ENCODE results near the gene TMEM185B.

The TMEM185B gene

DNA sequence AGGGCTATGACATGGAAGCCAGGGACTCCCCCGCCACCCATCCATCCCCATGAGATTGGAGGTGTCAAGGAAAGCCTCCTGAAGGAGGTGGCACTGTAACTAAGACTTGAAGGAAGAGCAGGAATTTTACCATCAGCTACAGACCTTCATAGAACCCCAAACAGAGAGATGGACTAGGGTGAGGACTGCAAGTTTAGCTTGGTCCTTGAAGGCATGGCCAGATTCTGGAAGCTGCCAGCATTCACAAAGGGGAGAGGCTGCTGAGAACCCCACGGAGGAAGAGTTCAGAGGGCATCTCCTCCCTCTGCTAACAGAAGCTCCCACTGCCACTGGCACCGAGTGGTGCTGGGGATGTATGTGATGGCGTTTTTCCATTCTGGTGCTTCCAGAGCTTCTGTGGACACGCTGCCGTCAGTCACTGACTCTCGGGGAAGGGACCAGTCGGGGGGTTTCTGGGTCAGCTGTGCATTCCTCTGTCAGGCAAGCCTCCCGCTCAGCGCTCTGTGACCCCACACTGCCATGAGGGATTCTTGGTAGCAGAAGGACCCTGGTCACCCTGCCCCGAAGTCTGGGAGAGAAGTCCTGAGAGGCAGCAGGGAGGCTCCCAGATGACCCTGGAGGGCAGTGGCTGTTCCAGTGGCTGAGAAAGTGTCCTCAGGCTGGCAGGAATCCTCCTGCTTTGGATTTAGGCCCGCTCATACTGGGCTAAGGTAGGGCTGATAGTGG, 18.1 kb downstream of the TMEM185B start:
- DNase-seq: no peak

DNA sequence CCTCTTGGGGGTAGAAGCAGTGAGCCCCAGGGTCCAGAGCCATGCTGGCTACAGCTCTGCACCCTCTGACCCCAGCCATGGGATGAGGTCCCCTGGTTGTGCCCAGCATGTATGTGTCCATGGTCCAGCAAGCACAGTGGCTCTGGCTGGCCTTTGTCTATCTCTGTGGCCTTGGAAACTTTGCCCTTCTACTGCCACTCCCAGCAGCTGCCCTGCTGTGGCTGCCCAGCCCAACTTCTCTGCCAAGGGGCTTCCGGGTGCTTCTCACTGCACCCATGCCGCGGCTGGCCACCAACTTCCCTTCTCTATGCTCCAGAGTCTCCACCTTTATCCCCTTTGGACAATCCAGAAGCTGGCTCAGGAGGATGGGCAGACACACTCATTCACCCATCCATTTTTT, 18.8 kb downstream of the TMEM185B start:
- DNase-seq: no peak

DNA sequence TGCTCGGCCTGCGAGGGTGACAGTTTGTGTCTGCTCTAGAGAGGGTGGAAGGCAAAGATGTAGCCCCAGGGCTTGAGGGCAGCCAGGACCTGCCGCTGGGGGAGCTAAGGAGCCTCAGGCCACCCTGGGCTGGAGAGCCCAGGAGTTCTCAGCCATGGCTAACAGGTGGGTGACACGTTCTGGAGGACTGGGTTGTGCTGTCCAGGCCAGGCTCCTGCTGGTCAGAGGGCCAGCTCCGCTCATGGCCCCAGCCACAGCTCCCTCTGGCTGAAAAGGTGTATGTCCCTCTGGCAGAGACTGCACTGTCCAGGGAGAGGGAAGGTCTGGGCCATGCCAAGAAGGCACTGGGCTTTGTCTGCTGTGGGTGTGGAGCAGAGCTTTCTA, 19.2 kb downstream of the TMEM185B start:
- DNase-seq: peak in 1 of 2 experiments; percentile 20

- no peak for DNase-seq
These were observed 19.8 kb downstream of the TMEM185B start for GRCh38 chr2:120203251-120204021.

GRCh38 chr2:120199817-120200459, 23.3 kb downstream of the TMEM185B start:
- peak in 1 of 2 experiments; percentile 9 for DNase-seq

GRCh38 chr2:120195553-120195952, 27.6 kb downstream of the TMEM185B start:
- DNase-seq: no peak

- DNase-seq: no peak
These were observed 30.9 kb downstream of the TMEM185B start for GRCh38 chr2:120192280-120192679.

DNA sequence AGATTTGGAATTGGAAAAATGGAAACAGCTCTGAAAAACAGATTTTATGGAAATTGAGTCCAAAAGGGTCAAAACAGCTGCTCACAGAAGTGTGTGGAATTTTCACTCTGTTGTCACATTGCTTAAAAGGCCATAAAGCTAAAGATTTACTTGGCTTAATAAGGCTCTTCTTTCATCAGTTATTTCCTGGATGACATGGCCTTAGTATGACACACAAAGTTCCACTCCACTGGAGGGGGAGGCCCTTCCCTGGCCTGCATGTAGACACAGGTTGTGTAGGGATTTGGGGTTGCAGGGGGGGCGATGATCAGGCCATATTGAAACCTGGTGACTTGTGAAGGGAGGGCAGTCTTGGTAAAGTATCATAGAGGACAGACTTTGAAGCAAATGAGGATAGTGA, 34.0 kb downstream of the TMEM185B start:
- DNase-seq: no peak

- DNase-seq: no peak
These were observed 41.1 kb downstream of the TMEM185B start for GRCh38 chr2:120182019-120182560.

DNA sequence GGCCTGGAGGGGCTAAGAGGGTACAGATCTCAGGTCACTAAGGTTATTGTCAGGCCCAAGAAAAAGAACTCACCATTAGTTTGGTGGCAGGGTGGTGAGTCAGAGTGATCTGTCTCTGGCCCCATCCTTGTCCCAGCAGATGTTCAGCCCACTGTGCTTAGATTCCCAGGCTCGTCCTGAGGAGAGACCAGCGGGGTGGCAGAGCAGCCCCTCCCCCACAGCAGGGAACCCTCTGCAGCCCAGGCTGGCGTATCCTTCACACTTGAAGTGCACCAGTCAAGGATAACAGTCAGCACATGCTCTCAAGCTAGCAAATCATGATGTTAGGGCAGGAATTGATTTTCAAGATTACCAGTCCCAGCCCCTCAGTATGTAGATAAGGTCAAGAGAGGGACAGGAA, 43.1 kb downstream of the TMEM185B start:
- no peak for DNase-seq

DNA sequence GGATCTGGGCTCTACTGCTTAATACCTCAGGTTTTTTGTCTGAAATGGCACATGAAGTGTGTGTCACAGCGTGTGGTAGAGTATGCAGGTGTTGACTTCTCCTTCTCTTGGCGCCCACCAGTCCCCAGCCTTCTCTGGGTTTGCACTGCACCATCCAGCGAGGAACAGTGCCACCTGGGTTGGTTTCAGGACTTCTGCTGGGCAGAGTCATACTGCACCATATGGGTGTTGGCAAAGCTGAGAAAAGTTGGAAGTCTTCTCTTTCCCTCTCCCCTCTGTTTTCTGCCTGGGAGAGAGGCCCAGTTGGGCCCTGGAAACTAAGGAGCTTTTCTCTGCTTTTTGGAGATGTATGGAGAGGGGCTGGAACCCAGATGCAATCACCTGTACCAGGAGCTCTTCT, 43.8 kb downstream of the TMEM185B start:
- DNase-seq: no peak

DNA sequence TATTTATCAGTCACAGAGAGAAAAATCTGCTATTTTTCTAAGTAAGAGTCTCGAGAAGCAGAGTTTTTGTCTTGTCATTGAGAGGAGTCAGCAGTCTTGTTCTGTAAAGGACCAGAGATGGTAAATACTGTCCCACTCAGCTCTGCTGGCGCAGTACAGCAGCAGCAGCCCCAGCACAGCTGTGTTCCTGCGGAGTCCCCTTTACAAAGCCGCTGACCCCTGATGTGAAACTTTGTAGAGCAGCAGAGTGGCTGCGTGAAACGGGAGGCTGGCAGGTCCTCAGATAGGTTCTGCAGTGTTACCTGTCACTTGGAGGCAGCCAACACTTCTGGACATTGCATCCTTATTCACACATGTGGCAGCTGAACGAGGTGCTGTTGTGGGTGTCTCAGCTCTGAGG, 45.2 kb downstream of the TMEM185B start:
- no peak for DNase-seq

DNA sequence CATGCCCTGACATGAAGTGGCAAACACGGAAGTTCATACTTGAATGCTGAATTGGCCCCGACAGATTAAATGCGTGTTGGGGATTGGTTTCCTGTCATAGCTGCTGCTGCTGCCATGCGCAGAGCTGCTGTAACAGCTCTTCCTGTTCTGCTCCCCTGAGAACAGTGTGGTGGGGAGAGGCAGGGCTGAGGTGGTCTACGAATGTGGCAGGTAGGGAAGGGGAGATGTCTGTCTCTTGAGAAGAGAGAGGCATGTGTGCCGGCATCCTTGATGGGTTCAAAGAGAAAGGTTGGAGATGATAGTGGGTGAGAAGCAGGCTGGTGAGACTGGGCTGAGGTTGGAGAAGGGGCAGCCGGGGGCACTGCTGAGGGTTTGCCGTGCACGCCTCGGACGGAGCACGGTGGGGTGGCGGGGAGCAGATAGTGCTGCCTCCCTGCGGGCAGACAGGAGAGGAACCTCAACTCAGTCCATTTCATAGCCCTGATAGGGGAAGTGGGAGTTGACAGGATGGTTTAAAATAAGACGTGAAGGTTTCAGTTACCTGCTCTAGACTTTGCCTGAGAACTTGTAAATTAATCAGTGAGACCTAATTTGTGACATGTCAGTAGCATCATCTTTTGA, 46.1 kb downstream of the TMEM185B start:
- no peak for DNase-seq

- no peak for DNase-seq
These were observed 46.7 kb downstream of the TMEM185B start for GRCh38 chr2:120176526-120176925.

DNA sequence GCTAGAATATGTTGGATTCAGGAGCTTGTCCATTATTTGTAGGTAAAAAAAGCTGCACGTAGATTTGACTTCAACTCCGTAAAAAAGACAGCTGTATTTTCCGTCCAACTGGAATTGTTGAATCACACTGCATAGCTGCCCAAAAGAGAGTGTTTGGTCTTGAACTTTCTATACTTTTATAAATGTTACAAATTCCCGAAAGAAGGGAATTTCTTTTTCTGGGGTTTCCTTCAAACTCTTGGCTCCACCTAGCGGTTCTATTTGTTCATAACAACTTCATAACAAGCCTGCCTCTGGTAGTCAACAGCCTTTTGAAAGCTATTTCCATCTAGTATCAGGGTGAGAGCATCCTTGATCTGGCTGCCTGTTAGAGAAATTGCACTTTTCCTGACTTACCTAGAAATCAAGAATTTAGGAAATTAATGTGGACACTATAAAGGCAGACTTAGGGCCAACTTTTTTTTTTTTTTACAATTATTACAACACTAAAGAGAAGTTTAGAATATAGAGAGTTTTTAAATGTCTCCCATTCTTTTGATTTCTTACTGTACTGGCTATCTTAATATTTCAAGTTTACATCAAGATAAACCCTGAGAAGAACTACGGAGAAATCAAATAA, 48.1 kb downstream of the TMEM185B start:
- DNase-seq: peak in 1 of 2 experiments; percentile 67
